Pancreas (tissue), 10 donors: ENCODE measurements around the gene PLCB2. TPM values are rescaled to one million over a fixed set of nuclear protein-coding genes. Genes with fewer than 3 reads are reported as not detected.

Experiments used
- ATAC-seq, 4 donors: fragments of 200-7000 bp; cut with Tn5 transposase; one replicate each; pipeline versions ENCODE4 v1.8.0 to v1.9.1; 2020; ENCODE audit warnings: mild to moderate bottlenecking in 4 of 4, moderate library complexity in 4 of 4
- DNase-seq, 6 donors: peaks; one replicate each; pipeline ENCODE4 v3.0.0-alpha.2; 2020
- FAIRE-seq: peaks from 2 replicates; lab custom pipeline; 2012; peaks lifted over from hg19 to GRCh38; lab: Jason Lieb, UNC
- H3K27ac ChIP-seq, 4 donors: fragments of 200-600 bp; sonication (generic); 1 replicate in 3 of 4; 2 replicates in 1 of 4; pipeline versions ENCODE4 v1.5.0 to v1.8.0; 2020
- H3K27me3 ChIP-seq, 4 donors: fragments of 200-600 bp; one replicate each; pipeline ENCODE4 v1.8.0; 2021
- H3K36me3 ChIP-seq, 3 donors: fragments of 200-600 bp; sonication (generic) in 1 of 3; one replicate each; pipeline versions ENCODE4 v1.5.0 to v1.8.0; 2020 to 2021
- H3K4me1 ChIP-seq, 3 donors: fragments of 200-600 bp; one replicate each; pipeline ENCODE4 v1.8.0; 2021
- H3K4me3 ChIP-seq, 4 donors: fragments of 200-600 bp; sonication (generic) in 2 of 4; one replicate each; pipeline versions ENCODE4 v1.5.0 to v1.8.0; 2020 to 2021
- H3K9me3 ChIP-seq, 4 donors: fragments of 200-600 bp; one replicate each; pipeline ENCODE4 v1.8.0; 2021
- WGBS, 2 donors: extraction: QIAGEN DNeasy Blood & Tissue Kit; methylation state at CpG; one replicate each; pipeline ENCODE4 v1.1.7; 2013; 5-methylcytosine and 5-hydroxymethylcytosine counted together
- intact Hi-C, 3 donors: fragments of 100-400 bp; cut with DNase I; formaldehyde crosslinking; loops; one replicate each; pipeline versions ENCODE4 v1.11.1 to v1.14.2; 2022
- polyA plus RNA-seq, 2 donors: library from polyadenylated mRNA; stranded (reverse); fragments of 200-250 nt; gene quantifications; one replicate each; pipeline ENCODE4 v1.2.3, GENCODE V29; 2013
- total RNA-seq, 6 donors: library from RNA; stranded (reverse); fragmentation: NEBNext Ultra II Directional in 4 of 6; extraction: Animal tissue kit (Norgen Biotek cat#: 25700) in 4 of 6; gene quantifications; one replicate each; pipeline versions ENCODE4 v1.2.1 to v1.2.4, GENCODE V29; 2021 to 2023
- TF ChIP-seq, protein P1 (sequence below), 4 donors: fragments of 200-600 bp; sonication (generic) in 3 of 4; IDR thresholded peaks; one replicate each; pipeline versions ENCODE4 v1.5.0 to v1.8.0; 2021; ENCODE audit warnings: antibody characterized with exemption in 4 of 4
- donor health status: healthy with polysubstance abuse.
- donor health status: DM: no; HTN: no; CAD: no; lungs with moderate emphysema.
- donor health status: DM: no; HTN: no; CAD: no.
- donor health status: control.
- donor health status: control.
- donor health status: Bipolar disorder and iron deficiency.
- donor health status: DM: yes; HTN: yes; CAD: no.
- donor health status: DM: no; HTN: no; CAD: no.
- donor health status: DM: no; HTN: no; CAD: no.
- donor health status: DM: yes; HTN: yes; CAD: no.

PLCB2 gene
- total and polyA plus RNA-seq, 8 donors: 0.94 to 23.5 (median 5.7) TPM

DNA sequence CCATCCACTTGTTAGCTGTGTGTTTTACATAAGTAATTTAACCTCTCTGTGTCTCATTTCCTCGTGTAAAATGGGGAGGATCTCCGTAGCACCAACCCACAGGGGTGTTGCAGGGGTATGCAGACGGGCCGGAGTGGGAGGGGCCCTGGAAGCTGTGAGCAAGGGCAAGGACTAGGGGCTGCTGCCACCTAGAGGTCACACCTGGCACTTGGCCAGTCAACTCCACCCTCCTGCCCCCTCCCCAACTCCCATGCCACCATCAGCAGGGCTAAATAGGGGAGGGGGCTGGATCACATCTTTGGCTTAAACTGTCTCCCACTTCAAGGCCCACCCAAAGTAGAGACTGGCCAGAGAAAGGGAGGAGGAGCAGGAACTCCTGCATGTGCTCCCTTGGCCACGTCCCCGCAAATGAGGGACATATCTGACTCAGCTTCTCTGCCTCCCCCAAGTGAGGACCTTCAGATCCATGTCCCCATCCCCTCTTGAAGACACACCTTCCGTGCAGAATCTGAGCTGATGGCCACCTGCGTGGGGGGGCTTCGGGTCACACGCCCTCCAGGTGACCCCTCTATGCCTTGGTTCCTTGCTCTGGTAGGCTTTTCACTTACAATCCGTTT, 30.4 kb upstream of the PLCB2 start:
- WGBS, 2 donors: 24 to 32% methylated on average over 11 of the region's 11 CpGs
- FAIRE-seq (no peak), ATAC-seq (peak; percentile 39 to 54 (median 48)), DNase-seq (peak; percentile 63 to 89 (median 76))
- Histone ChIP-seq H3K9me3 (no peaks in the 10 kb centered on the region), H3K4me3 (peak overlapping the region in 2 of 4 donors; percentile 13 to 35), H3K27ac (peak overlapping the region; percentile 72 to 87 (median 82)), H3K4me1 (peaks cover 0 to 26% (median 4%) of the 10 kb centered on the region in 3 donors), H3K36me3 (no peaks in the 10 kb centered on the region), H3K27me3 (no peaks in the 10 kb centered on the region)
- TF ChIP-seq, protein P1, sequence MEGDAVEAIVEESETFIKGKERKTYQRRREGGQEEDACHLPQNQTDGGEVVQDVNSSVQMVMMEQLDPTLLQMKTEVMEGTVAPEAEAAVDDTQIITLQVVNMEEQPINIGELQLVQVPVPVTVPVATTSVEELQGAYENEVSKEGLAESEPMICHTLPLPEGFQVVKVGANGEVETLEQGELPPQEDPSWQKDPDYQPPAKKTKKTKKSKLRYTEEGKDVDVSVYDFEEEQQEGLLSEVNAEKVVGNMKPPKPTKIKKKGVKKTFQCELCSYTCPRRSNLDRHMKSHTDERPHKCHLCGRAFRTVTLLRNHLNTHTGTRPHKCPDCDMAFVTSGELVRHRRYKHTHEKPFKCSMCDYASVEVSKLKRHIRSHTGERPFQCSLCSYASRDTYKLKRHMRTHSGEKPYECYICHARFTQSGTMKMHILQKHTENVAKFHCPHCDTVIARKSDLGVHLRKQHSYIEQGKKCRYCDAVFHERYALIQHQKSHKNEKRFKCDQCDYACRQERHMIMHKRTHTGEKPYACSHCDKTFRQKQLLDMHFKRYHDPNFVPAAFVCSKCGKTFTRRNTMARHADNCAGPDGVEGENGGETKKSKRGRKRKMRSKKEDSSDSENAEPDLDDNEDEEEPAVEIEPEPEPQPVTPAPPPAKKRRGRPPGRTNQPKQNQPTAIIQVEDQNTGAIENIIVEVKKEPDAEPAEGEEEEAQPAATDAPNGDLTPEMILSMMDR (IDR thresholded peaks at IDR 0.05): peak; percentile 44 to 63 (median 52)
- intact Hi-C loops: loop anchor here in 1 of 3 donors (5.0 kb wide), 1 partner anchor 56 kb away; the partner anchor contains the start of gene ANKRD63

DNA sequence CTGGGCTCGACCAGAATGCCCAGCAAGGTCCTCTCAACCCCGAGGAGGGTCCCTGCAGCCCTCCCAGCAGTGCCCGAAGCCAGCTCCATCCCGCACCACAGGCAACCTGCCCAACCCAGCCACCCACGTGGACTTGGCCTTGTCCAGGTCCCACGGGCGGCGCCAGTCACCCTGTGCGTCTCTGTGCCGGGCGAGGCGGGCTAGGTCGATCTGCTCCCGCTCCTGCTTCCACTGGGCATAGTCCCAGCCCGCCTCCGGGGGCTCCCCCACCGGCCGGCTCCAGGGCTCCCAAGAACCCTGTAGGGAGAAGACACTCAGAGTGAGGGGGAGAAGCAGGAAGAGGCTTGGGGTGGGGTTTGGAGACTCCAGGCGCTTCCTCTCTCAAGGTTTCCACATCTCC, 29.9 kb upstream of the PLCB2 start:
- Histone ChIP-seq H3K36me3 (no peaks in the 10 kb centered on the region), H3K27me3 (no peaks in the 10 kb centered on the region), H3K27ac (peak overlapping the region; percentile 42 to 87 (median 76)), H3K4me3 (peak overlapping the region in 2 of 4 donors; percentile 11 to 35), H3K4me1 (peaks cover 0 to 26% (median 4%) of the 10 kb centered on the region in 3 donors), H3K9me3 (no peaks in the 10 kb centered on the region)
- FAIRE-seq (no peak), ATAC-seq (no peak), DNase-seq (peak in 2 of 6 donors; percentile 61 to 85)
- intact Hi-C loops: loop anchor here in 1 of 3 donors (5.0 kb wide), 1 partner anchor 55 kb away; the partner anchor contains the start of gene ANKRD63
- 39 to 44% methylated on average over 16 to 19 of the region's 19 CpGs for WGBS, 2 donors
- TF ChIP-seq, protein P1 (IDR thresholded peaks at IDR 0.05): no peak

DNA sequence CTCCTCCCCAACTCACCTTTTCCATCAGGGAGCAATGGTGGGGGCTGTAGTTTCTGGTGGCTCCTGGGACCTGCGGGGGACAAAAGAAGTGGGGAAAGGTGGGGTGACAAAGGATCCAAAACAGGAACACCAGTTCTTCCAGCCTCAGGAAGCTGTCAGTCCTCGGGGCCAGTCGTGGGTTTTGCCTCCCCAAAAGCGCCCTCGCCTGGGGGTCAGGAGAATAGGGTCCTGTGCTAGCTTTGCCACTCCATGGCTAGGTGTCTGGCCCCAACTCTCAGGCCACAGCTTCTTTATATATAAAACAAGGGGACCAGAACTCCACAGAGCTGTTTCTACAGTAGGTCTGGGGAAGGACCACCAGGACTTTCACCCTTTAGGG, 29.0 kb upstream of the PLCB2 start:
- Histone ChIP-seq H3K4me1 (peaks cover 0 to 26% (median 4%) of the 10 kb centered on the region in 3 donors), H3K27ac (no peak overlapping the region), H3K36me3 (no peaks in the 10 kb centered on the region), H3K27me3 (no peaks in the 10 kb centered on the region), H3K4me3 (no peak overlapping the region), H3K9me3 (no peaks in the 10 kb centered on the region)
- intact Hi-C loops: loop anchor here in 1 of 3 donors (5.0 kb wide), 1 partner anchor 54 kb away; the partner anchor contains the start of gene ANKRD63
- FAIRE-seq: no peak
- TF ChIP-seq, protein P1 (IDR thresholded peaks at IDR 0.05): no peak
- no peak for DNase-seq
- 48 to 52% methylated on average over 5 of the region's 5 CpGs for WGBS, 2 donors
- ATAC-seq: no peak

DNA sequence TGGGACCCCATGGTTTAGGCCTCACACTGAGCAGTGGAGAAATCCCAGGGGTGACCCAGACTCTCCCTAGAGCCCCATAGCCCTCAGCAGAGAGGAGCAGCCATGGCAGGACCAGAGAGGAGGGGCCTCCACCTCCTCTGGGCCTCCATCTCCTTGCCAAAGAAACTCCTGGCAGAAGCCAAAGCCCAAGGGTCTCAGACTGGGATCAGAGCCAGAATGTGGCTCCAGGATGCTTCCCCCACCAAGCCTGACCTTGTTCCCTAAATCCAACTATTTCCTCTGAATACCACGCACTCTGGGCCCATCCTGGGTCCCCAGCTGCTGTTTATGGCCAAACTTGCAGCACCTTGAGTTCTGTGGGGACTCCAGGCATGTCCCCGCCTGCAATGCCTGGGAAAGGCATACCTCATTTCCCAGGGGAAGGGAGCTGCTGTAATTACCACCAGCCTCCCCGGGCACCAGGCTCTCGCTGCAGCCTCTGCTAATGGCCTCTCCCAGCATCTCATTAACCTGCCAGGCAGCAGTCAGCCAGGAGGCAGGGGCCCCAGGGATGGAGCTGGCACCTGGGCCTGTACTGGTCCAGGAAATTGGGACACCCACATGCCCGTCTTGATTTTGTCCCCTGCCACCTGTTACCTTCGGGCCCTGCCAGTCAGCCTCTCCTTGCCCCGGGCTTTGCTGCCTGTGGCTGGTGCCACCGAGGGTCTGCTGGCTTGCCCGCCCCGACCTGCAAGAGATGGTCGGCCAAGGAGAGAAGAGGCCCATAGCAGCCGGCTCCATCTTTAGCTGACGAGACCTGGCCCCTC, 28.4 kb upstream of the PLCB2 start:
- TF ChIP-seq, protein P1 (IDR thresholded peaks at IDR 0.05): no peak
- Histone ChIP-seq H3K4me1 (peaks cover 0 to 23% (median 2%) of the 10 kb centered on the region in 3 donors), H3K4me3 (no peak overlapping the region), H3K27ac (no peak overlapping the region), H3K36me3 (no peaks in the 10 kb centered on the region), H3K9me3 (no peaks in the 10 kb centered on the region), H3K27me3 (no peaks in the 10 kb centered on the region)
- WGBS, 2 donors: 78 to 84% methylated on average over 13 of the region's 13 CpGs
- ATAC-seq: no peak
- peak in 1 of 6 donors; percentile 40 for DNase-seq
- intact Hi-C loops: loop anchor here in 1 of 3 donors (5.0 kb wide), 1 partner anchor 54 kb away; the partner anchor contains the start of gene ANKRD63
- no peak for FAIRE-seq
